Natural killer cell (primary cell): ENCODE measurements around the gene SORBS1. TPM values are rescaled to one million over a fixed set of nuclear protein-coding genes. Genes with fewer than 3 reads are reported as not detected.

ENCODE experiments used
- ATAC-seq, 3 donors: fragments of 150-1000 bp in 2 of 3; fragments of 200-7000 bp in 1 of 3; cut with Tn5 transposase; 1 replicate in 1 of 3; 2 replicates in 2 of 3; pipeline ENCODE4 v1.10.0; 2021; ENCODE audit warnings: mild to moderate bottlenecking in 2 of 3, moderate library complexity in 2 of 3
- DNase-seq, 2 donors: peaks; one replicate each; pipeline versions ENCODE4 v3.0.0 to v3.0.0-alpha.2; 2013 to 2021; ENCODE audit warnings: mixed read lengths in 1 of 2
- H3K27ac ChIP-seq: one replicate; pipeline ENCODE4 v1.5.1; 2013; ENCODE audit warnings: mild to moderate bottlenecking, low read length
- H3K27me3 ChIP-seq: one replicate; pipeline ENCODE4 v1.6.1; 2013; ENCODE audit warnings: low read length; ENCODE audit not compliant: control insufficient read depth, insufficient read depth
- H3K36me3 ChIP-seq: one replicate; pipeline ENCODE4 v1.6.1; 2013; ENCODE audit warnings: low read length; ENCODE audit not compliant: control insufficient read depth, insufficient read depth
- H3K4me1 ChIP-seq: one replicate; pipeline ENCODE4 v1.6.1; 2013; ENCODE audit warnings: low read length; ENCODE audit not compliant: control insufficient read depth, insufficient read depth
- H3K4me3 ChIP-seq: one replicate; pipeline ENCODE4 v1.5.1; 2013; ENCODE audit warnings: low read length
- H3K9me3 ChIP-seq: one replicate; pipeline ENCODE4 v1.6.1; 2013; ENCODE audit warnings: low read length; ENCODE audit not compliant: control insufficient read depth, insufficient read depth
- H3K27ac Mint-ChIP-seq, 2 donors: one replicate each; pipeline ENCODE4 v1.8.0; 2022; ENCODE audit warnings: mild to moderate bottlenecking in 2 of 2, mixed read lengths in 2 of 2, moderate library complexity in 1 of 2
- H3K27me3 Mint-ChIP-seq, 2 donors: one replicate each; pipeline ENCODE4 v1.8.0; 2022; ENCODE audit warnings: low read depth in 2 of 2, mixed read lengths in 2 of 2
- H3K36me3 Mint-ChIP-seq: one replicate; pipeline ENCODE4 v1.8.0; 2022; ENCODE audit warnings: mixed read lengths
- H3K4me1 Mint-ChIP-seq, 2 donors: one replicate each; pipeline ENCODE4 v1.8.0; 2022; ENCODE audit warnings: mixed read lengths in 2 of 2
- H3K4me3 Mint-ChIP-seq: one replicate; pipeline ENCODE4 v1.8.0; 2022; ENCODE audit warnings: mild to moderate bottlenecking, moderate library complexity, mixed read lengths
- H3K9me3 Mint-ChIP-seq, 2 donors: one replicate each; pipeline ENCODE4 v1.8.0; 2022; ENCODE audit warnings: mixed read lengths in 2 of 2
- WGBS: methylation state at CpG from one replicate; pipeline ENCODE4 v1.1.7; 2013; ENCODE audit warnings: missing lambda C conversion rate; ENCODE audit not compliant: insufficient coverage; 5-methylcytosine and 5-hydroxymethylcytosine counted together
- intact Hi-C: fragments of 100-400 bp; cut with micrococcal nuclease; formaldehyde crosslinking; loops from one replicate; pipeline ENCODE4 v1.14.2; 2022
- total RNA-seq, 4 donors: library from RNA; stranded (reverse); fragments of 120-200 nt in 1 of 4; gene quantifications; one replicate each; pipeline versions ENCODE4 v1.2.3 to v1.2.4, GENCODE V29; 2013 to 2022
- TF ChIP-seq, protein P1 (sequence below): fragments of 200-600 bp; IDR thresholded peaks from one replicate; pipeline ENCODE4 v1.8.0; 2022; ENCODE audit warnings: antibody characterized with exemption

Gene SORBS1
- total RNA-seq, 3 donors from 2014 or later (not counting 1 experiment from before 2014, with no cell fraction given) = 2.4 to 5.4 (median 2.8) TPM

DNA sequence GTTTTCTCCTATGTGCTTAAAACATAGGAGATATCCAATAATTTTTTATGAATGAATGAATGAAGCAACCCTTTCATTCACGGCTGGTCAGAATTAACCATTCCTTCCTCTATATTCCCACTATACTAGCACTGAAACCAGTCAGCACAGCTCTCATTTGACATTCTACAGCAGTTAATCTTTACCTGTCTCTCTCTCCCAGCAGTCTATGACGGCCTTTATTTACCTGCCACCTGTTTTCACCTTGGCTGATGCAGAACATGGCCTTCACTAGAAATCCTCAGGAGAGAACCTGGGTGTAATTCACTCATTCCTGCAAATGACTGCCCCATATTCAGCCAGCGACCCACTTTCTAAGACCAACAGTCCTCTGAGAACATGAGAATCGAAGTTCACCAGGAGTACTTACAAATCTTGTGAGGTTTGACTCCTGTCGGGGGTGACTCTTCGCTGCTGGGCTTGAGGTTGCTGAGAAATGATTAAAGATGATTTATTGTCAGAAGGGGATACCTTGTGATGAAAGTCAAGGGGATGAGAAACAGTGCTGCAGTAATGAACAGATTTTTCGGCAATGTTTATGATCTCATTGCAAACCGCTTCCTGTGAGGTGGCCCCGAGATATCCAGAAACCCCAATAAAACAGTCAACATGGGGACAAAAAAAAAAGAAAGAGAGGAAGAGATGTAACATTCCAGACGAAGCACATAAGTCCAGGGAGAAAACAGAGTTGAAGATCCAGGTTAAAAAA is 239.4 kb downstream of the SORBS1 start:
- 84% methylated on average over 10 of the region's 10 CpGs for WGBS
- Mint-ChIP-seq H3K27ac (no peak overlapping the region), H3K9me3 (no peaks in the 10 kb centered on the region), H3K27me3 (peaks cover 0 to 3% of the 10 kb centered on the region in 2 donors), H3K4me3 (no peak overlapping the region), H3K4me1 (no peaks in the 10 kb centered on the region), H3K36me3 (no peaks in the 10 kb centered on the region)
- Histone ChIP-seq H3K4me3 (no peak overlapping the region), H3K36me3 (no peaks in the 10 kb centered on the region), H3K9me3 (no peaks in the 10 kb centered on the region), H3K27ac (no peak overlapping the region), H3K27me3 (no peaks in the 10 kb centered on the region), H3K4me1 (no peaks in the 10 kb centered on the region)
- DNase-seq (no peak), ATAC-seq (no peak)
- intact Hi-C loops = no loop called here
- TF ChIP-seq, protein P1, sequence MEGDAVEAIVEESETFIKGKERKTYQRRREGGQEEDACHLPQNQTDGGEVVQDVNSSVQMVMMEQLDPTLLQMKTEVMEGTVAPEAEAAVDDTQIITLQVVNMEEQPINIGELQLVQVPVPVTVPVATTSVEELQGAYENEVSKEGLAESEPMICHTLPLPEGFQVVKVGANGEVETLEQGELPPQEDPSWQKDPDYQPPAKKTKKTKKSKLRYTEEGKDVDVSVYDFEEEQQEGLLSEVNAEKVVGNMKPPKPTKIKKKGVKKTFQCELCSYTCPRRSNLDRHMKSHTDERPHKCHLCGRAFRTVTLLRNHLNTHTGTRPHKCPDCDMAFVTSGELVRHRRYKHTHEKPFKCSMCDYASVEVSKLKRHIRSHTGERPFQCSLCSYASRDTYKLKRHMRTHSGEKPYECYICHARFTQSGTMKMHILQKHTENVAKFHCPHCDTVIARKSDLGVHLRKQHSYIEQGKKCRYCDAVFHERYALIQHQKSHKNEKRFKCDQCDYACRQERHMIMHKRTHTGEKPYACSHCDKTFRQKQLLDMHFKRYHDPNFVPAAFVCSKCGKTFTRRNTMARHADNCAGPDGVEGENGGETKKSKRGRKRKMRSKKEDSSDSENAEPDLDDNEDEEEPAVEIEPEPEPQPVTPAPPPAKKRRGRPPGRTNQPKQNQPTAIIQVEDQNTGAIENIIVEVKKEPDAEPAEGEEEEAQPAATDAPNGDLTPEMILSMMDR = no peak

DNA sequence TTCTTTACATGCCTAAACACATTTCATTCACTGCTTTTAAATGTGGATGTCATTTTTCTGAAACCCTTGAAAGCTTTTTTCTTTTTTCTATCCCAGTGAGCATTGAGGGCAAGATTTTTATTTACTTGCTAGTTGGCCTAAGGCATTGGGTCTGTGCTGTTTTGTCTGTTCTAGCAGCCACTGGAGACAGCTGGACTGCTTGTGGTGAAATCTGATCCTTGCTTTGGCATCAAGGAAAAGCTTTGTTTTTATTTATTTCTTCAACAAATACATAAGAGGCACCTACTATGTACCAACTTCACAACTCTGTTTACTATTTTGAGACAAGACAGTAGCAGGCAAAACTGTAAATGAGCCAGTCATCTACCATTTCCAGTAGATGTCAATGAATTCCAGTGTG is 241.9 kb downstream of the SORBS1 start:
- Histone ChIP-seq H3K9me3 (no peaks in the 10 kb centered on the region), H3K36me3 (no peaks in the 10 kb centered on the region), H3K27me3 (no peaks in the 10 kb centered on the region), H3K4me3 (no peak overlapping the region), H3K4me1 (no peaks in the 10 kb centered on the region), H3K27ac (no peak overlapping the region)
- no peak overlapping the region for H3K27ac Mint-ChIP-seq
- intact Hi-C loops = no loop called here
- peaks cover 0 to 3% of the 10 kb centered on the region in 2 donors for H3K27me3 Mint-ChIP-seq
- H3K36me3 Mint-ChIP-seq = no peaks in the 10 kb centered on the region
- ATAC-seq = no peak
- TF ChIP-seq, protein P1 = no peak
- no peaks in the 10 kb centered on the region for H3K4me1 Mint-ChIP-seq
- DNase-seq = no peak
- no peaks in the 10 kb centered on the region for H3K9me3 Mint-ChIP-seq
- no peak overlapping the region for H3K4me3 Mint-ChIP-seq

DNA sequence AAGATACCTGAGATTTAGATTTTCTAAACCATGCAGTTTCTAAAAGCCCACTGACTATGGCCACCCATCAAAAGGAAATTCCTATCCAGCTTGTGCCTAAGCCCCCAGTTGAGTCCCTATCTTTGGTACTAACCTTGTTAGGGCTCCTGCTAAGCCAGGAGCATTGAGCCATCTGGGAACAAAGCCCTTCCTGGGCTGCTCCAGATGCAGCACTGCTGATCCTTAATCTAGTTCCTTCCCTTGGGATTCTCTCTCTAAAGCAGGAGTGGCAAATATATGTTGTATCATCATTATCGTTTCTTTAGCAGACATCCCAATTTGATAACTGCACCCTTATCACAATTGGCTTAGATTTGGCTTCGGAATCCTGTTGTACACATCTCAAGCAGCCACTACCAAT is 245.7 kb downstream of the SORBS1 start:
- Histone ChIP-seq H3K27ac (no peak overlapping the region), H3K36me3 (no peaks in the 10 kb centered on the region), H3K27me3 (no peaks in the 10 kb centered on the region), H3K9me3 (no peaks in the 10 kb centered on the region), H3K4me1 (peaks cover 2% of the 10 kb centered on the region), H3K4me3 (no peak overlapping the region)
- H3K27me3 Mint-ChIP-seq = peaks cover 0 to 3% of the 10 kb centered on the region in 2 donors
- H3K36me3 Mint-ChIP-seq = no peaks in the 10 kb centered on the region
- intact Hi-C loops = no loop called here
- H3K4me3 Mint-ChIP-seq = no peak overlapping the region
- DNase-seq = no peak
- no peak overlapping the region for H3K27ac Mint-ChIP-seq
- no peak for ATAC-seq
- H3K4me1 Mint-ChIP-seq = peaks cover 0 to 3% of the 10 kb centered on the region in 2 donors
- no peaks in the 10 kb centered on the region for H3K9me3 Mint-ChIP-seq
- 100% methylated on average over 2 of the region's 2 CpGs for WGBS
- TF ChIP-seq, protein P1 = no peak
